GM12875 (cell line): Measurements from ENCODE around the gene HLA-C.

Experiments
- H3K4me3 ChIP-seq: one replicate; pipeline ENCODE4 v1.5.1; 2011; ENCODE audit warnings: low read depth, low read length, control low read depth
- TF ChIP-seq, protein P1 (sequence below): IDR thresholded peaks from 2 replicates; pipeline ENCODE4 v1.5.1; 2011; ENCODE audit warnings: low read depth, mild to moderate bottlenecking, control low read depth, inconsistent platforms, low read length, moderate library complexity, borderline replicate concordance; ENCODE audit not compliant: insufficient read depth

The HLA-C gene

DNA sequence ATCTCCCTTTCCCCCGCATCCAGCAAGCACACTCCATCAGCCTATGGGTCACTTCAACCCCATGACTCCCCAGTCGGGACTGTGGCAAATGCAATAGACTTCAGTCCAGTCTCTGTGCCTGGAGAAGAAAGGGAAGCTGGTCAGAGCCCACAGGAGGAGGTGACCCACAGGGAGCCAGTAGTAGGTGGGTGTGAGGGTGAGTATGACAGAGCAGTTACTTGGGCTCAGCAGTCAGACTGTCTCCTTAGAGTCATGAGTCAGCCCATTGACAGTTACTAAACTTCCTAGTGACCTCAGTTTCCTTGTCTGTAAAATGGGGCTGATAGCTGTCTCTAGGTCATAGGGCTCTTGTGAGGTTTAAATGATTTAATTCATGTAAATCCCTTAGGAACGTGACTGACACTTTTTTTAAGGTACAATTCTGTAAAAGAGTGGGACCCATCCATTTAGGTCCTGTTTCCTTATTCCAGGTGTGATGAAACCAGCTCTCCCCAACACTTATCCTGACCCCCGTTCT lies 33.9 kb upstream of the HLA-C start:
- H3K4me3 ChIP-seq = no peak overlapping the region
- TF ChIP-seq, protein P1, sequence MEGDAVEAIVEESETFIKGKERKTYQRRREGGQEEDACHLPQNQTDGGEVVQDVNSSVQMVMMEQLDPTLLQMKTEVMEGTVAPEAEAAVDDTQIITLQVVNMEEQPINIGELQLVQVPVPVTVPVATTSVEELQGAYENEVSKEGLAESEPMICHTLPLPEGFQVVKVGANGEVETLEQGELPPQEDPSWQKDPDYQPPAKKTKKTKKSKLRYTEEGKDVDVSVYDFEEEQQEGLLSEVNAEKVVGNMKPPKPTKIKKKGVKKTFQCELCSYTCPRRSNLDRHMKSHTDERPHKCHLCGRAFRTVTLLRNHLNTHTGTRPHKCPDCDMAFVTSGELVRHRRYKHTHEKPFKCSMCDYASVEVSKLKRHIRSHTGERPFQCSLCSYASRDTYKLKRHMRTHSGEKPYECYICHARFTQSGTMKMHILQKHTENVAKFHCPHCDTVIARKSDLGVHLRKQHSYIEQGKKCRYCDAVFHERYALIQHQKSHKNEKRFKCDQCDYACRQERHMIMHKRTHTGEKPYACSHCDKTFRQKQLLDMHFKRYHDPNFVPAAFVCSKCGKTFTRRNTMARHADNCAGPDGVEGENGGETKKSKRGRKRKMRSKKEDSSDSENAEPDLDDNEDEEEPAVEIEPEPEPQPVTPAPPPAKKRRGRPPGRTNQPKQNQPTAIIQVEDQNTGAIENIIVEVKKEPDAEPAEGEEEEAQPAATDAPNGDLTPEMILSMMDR = no peak

GRCh38 chr6:31304683-31305082 lies 32.8 kb upstream of the HLA-C start:
- TF ChIP-seq, protein P1 = no peak
- H3K4me3 ChIP-seq = no peak overlapping the region

DNA sequence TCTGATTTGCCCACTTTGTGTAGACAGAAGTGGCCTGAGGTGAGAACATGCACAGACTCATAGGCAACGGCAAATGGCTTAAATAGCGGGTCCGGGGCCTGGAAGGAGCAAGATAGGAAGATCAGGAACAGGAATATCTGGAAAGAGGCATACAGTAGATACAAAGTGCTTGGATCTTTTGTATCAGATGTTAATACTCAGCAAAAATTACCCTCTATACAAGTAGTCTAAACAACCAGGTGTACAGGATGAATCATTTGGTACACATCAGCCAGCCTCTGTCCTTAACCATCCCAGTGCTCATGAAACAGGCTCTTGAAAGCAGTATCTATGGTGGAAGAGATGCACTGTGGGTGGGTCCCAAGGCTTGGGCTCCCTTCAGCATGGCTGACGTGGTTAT lies 28.9 kb upstream of the HLA-C start:
- TF ChIP-seq, protein P1 = no peak

GRCh38 chr6:31299947-31300346 lies 28.1 kb upstream of the HLA-C start:
- TF ChIP-seq, protein P1 = no peak
- H3K4me3 ChIP-seq = no peak overlapping the region

More for the DNA sequence above, 28.9 kb upstream of the HLA-C start:
- no peak overlapping the region for H3K4me3 ChIP-seq

DNA sequence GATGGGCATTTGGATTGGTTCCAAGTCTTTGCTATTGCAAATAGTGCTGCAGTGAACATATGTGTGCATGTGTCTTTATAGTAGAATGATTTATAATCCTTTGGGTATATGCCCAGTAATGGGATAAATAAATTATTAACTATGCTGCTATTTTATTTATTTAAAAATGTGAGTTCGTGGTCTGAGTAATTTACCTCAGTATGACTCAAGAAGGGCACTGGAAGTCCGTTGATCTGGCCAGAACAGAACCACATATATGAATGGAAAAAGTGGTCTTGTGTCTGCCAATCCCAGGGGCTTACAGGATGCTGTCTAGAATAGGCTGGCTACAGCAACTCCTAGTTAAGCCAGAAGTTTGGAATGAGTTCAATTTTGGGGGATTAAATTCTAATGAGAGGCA lies 27.6 kb upstream of the HLA-C start:
- no peak overlapping the region for H3K4me3 ChIP-seq
- TF ChIP-seq, protein P1 = no peak

GRCh38 chr6:31294056-31294455 lies 22.2 kb upstream of the HLA-C start:
- TF ChIP-seq, protein P1 = no peak

GRCh38 chr6:31293343-31293742 lies 21.5 kb upstream of the HLA-C start:
- H3K4me3 ChIP-seq = no peak overlapping the region
- TF ChIP-seq, protein P1 = no peak

More at GRCh38 chr6:31294056-31294455, 22.2 kb upstream of the HLA-C start:
- H3K4me3 ChIP-seq = no peak overlapping the region
